ENCODE data around the gene NF1. TPM values are rescaled to one million over a fixed set of nuclear protein-coding genes. Genes with fewer than 3 reads are reported as not detected.

Gene NF1
- total and polyA plus RNA-seq, 5 donors, result 7.2 to 60.8 (median 46.1) TPM

- DNase-seq, result no peak
- Histone ChIP-seq H3K27ac (ENCODE audit: low read length) (no peak overlapping the region), H3K4me3 (ENCODE audit: low read length) (no peak overlapping the region), H3K27me3 (ENCODE audit: control insufficient read depth, insufficient read depth) (no peaks in the 10 kb centered on the region), H3K9me3 (ENCODE audit: control insufficient read depth, low read length) (no peaks in the 10 kb centered on the region), H3K4me1 (ENCODE audit: control insufficient read depth, insufficient read depth, low read length) (peaks cover 7% of the 10 kb centered on the region)
- no peak for ATAC-seq
- intact Hi-C loops (cut with DNase I), result no loop called here
- 93% methylated on average over 3 of the region's 3 CpGs for WGBS
Observed at GRCh38 chr17:31132977-31133376, 38.2 kb downstream of the NF1 start.

GRCh38 chr17:31134576-31134975, 39.8 kb downstream of the NF1 start:
- DNase-seq (no peak), ATAC-seq (no peak)
- 70% methylated on average over 4 of the region's 4 CpGs for WGBS
- no peak overlapping the region for H3K4me3 ChIP-seq (ENCODE audit: low read length)
- no peaks in the 10 kb centered on the region for H3K27me3 ChIP-seq (ENCODE audit: control insufficient read depth, insufficient read depth)
- intact Hi-C loops (cut with DNase I), result no loop called here
- peaks cover 7% of the 10 kb centered on the region for H3K4me1 ChIP-seq (ENCODE audit: control insufficient read depth, insufficient read depth, low read length)
- H3K9me3 ChIP-seq (ENCODE audit: control insufficient read depth, low read length), result no peaks in the 10 kb centered on the region
- no peak overlapping the region for H3K27ac ChIP-seq (ENCODE audit: low read length)

- no peaks in the 10 kb centered on the region for H3K27me3 ChIP-seq (ENCODE audit: control insufficient read depth, insufficient read depth)
- no peak overlapping the region for H3K4me3 ChIP-seq (ENCODE audit: low read length)
- no peak for ATAC-seq
- no peak for DNase-seq
- intact Hi-C loops (cut with DNase I), result no loop called here
- no peaks in the 10 kb centered on the region for H3K4me1 ChIP-seq (ENCODE audit: control insufficient read depth, insufficient read depth, low read length)
- H3K27ac ChIP-seq (ENCODE audit: low read length), result no peak overlapping the region
- H3K9me3 ChIP-seq (ENCODE audit: control insufficient read depth, low read length), result no peaks in the 10 kb centered on the region
- WGBS, result 88% methylated on average over 2 of the region's 2 CpGs
Observed at GRCh38 chr17:31136319-31136718, 41.5 kb downstream of the NF1 start.

GRCh38 chr17:31140111-31140510, 45.3 kb downstream of the NF1 start:
- H3K4me3 ChIP-seq (ENCODE audit: low read length), result no peak overlapping the region
- intact Hi-C loops (cut with DNase I), result no loop called here
- ATAC-seq (no peak), DNase-seq (no peak)
- no peaks in the 10 kb centered on the region for H3K27me3 ChIP-seq (ENCODE audit: control insufficient read depth, insufficient read depth)
- H3K27ac ChIP-seq (ENCODE audit: low read length), result no peak overlapping the region
- no peaks in the 10 kb centered on the region for H3K9me3 ChIP-seq (ENCODE audit: control insufficient read depth, low read length)
- no peaks in the 10 kb centered on the region for H3K4me1 ChIP-seq (ENCODE audit: control insufficient read depth, insufficient read depth, low read length)
- 95% methylated on average over 3 of the region's 3 CpGs for WGBS

GRCh38 chr17:31144428-31144827, 49.7 kb downstream of the NF1 start:
- Histone ChIP-seq H3K4me1 (ENCODE audit: control insufficient read depth, insufficient read depth, low read length) (no peaks in the 10 kb centered on the region), H3K27me3 (ENCODE audit: control insufficient read depth, insufficient read depth) (no peaks in the 10 kb centered on the region), H3K27ac (ENCODE audit: low read length) (no peak overlapping the region), H3K9me3 (ENCODE audit: control insufficient read depth, low read length) (no peaks in the 10 kb centered on the region), H3K4me3 (ENCODE audit: low read length) (no peak overlapping the region)
- ATAC-seq (no peak), DNase-seq (no peak)
- 96% methylated on average over 3 of the region's 3 CpGs for WGBS
- intact Hi-C loops (cut with DNase I), result no loop called here

- no peak for ATAC-seq
- intact Hi-C loops (cut with DNase I), result no loop called here
- Histone ChIP-seq H3K27ac (ENCODE audit: low read length) (no peak overlapping the region), H3K9me3 (ENCODE audit: control insufficient read depth, low read length) (no peaks in the 10 kb centered on the region), H3K4me3 (ENCODE audit: low read length) (no peak overlapping the region), H3K27me3 (ENCODE audit: control insufficient read depth, insufficient read depth) (no peaks in the 10 kb centered on the region), H3K4me1 (ENCODE audit: control insufficient read depth, insufficient read depth, low read length) (no peaks in the 10 kb centered on the region)
- WGBS, result 84% methylated on average over 7 of the region's 7 CpGs
- no peak for DNase-seq
Observed at GRCh38 chr17:31144836-31145235, 50.1 kb downstream of the NF1 start.

- Histone ChIP-seq H3K4me3 (ENCODE audit: low read length) (no peak overlapping the region), H3K9me3 (ENCODE audit: control insufficient read depth, low read length) (no peaks in the 10 kb centered on the region), H3K27ac (ENCODE audit: low read length) (no peak overlapping the region), H3K27me3 (ENCODE audit: control insufficient read depth, insufficient read depth) (no peaks in the 10 kb centered on the region), H3K4me1 (ENCODE audit: control insufficient read depth, insufficient read depth, low read length) (no peaks in the 10 kb centered on the region)
- DNase-seq (no peak), ATAC-seq (no peak)
- 45% methylated on average over 3 of the region's 3 CpGs for WGBS
- intact Hi-C loops (cut with DNase I), result no loop called here
Observed at GRCh38 chr17:31147507-31148202, 52.9 kb downstream of the NF1 start.

- H3K27ac ChIP-seq (ENCODE audit: low read length), result no peak overlapping the region
- ATAC-seq, result no peak
- H3K4me1 ChIP-seq (ENCODE audit: control insufficient read depth, insufficient read depth, low read length), result no peaks in the 10 kb centered on the region
- no peak overlapping the region for H3K4me3 ChIP-seq (ENCODE audit: low read length)
- H3K27me3 ChIP-seq (ENCODE audit: control insufficient read depth, insufficient read depth), result no peaks in the 10 kb centered on the region
- intact Hi-C loops (cut with DNase I), result no loop called here
- no peaks in the 10 kb centered on the region for H3K9me3 ChIP-seq (ENCODE audit: control insufficient read depth, low read length)
- 35% methylated on average over 3 of the region's 3 CpGs for WGBS
- DNase-seq, result no peak
Observed at GRCh38 chr17:31148205-31148604, 53.4 kb downstream of the NF1 start.

GRCh38 chr17:31152271-31152670, 57.5 kb downstream of the NF1 start:
- H3K4me3 ChIP-seq (ENCODE audit: low read length), result no peak overlapping the region
- intact Hi-C loops (cut with DNase I), result no loop called here

GRCh38 chr17:31155208-31155810, 60.5 kb downstream of the NF1 start:
- no peak for ATAC-seq
- H3K4me1 ChIP-seq (ENCODE audit: control insufficient read depth, insufficient read depth, low read length), result no peaks in the 10 kb centered on the region
- H3K27me3 ChIP-seq (ENCODE audit: control insufficient read depth, insufficient read depth), result no peaks in the 10 kb centered on the region
- H3K9me3 ChIP-seq (ENCODE audit: control insufficient read depth, low read length), result no peaks in the 10 kb centered on the region
- intact Hi-C loops (cut with DNase I), result no loop called here
- H3K27ac ChIP-seq (ENCODE audit: low read length), result no peak overlapping the region
- DNase-seq, result no peak
- H3K4me3 ChIP-seq (ENCODE audit: low read length), result no peak overlapping the region
- WGBS, result 55% methylated on average over 1 of the region's 1 CpG

More at GRCh38 chr17:31152271-31152670, 57.5 kb downstream of the NF1 start:
- DNase-seq (no peak), ATAC-seq (no peak)
- WGBS, result 95% methylated on average over 1 of the region's 1 CpG
- Histone ChIP-seq H3K4me1 (ENCODE audit: control insufficient read depth, insufficient read depth, low read length) (no peaks in the 10 kb centered on the region), H3K9me3 (ENCODE audit: control insufficient read depth, low read length) (no peaks in the 10 kb centered on the region), H3K27ac (ENCODE audit: low read length) (no peak overlapping the region), H3K27me3 (ENCODE audit: control insufficient read depth, insufficient read depth) (no peaks in the 10 kb centered on the region)

GRCh38 chr17:31156326-31156725, 61.5 kb downstream of the NF1 start:
- 83% methylated on average over 2 of the region's 2 CpGs for WGBS
- Histone ChIP-seq H3K4me3 (ENCODE audit: low read length) (no peak overlapping the region), H3K9me3 (ENCODE audit: control insufficient read depth, low read length) (no peaks in the 10 kb centered on the region), H3K4me1 (ENCODE audit: control insufficient read depth, insufficient read depth, low read length) (no peaks in the 10 kb centered on the region), H3K27me3 (ENCODE audit: control insufficient read depth, insufficient read depth) (no peaks in the 10 kb centered on the region), H3K27ac (ENCODE audit: low read length) (no peak overlapping the region)
- DNase-seq (no peak), ATAC-seq (no peak)
- intact Hi-C loops (cut with DNase I), result no loop called here

Measured in right cardiac atrium (tissue), 5 donors.